PFSK-1 (cell line): ENCODE results near the gene STARD7.

Source experiments
- FOXP2 ChIP-seq: optimal IDR thresholded peaks from 2 replicates; pipeline ENCODE3; 2011; ENCODE audit warnings: borderline replicate concordance, control low read depth, inconsistent platforms; ENCODE audit not compliant: insufficient read depth; ENCODE audit errors: extremely low read length, extremely low read depth
- POLR2AphosphoS5 ChIP-seq: IDR thresholded peaks from 2 replicates; pipeline ENCODE4 v1.6.1; 2012; ENCODE audit warnings: low read depth, mild to moderate bottlenecking, control low read depth, low read length, moderate library complexity
- TAF1 ChIP-seq: IDR thresholded peaks from 2 replicates; pipeline ENCODE4 v1.6.1; 2012; ENCODE audit warnings: low read length, control low read depth, borderline replicate concordance; ENCODE audit not compliant: insufficient read depth

GRCh38 chr2:96142217-96143113 lies 66.2 kb downstream of the STARD7 start:
- TF ChIP-seq TAF1, result no peak
- TF ChIP-seq FOXP2, result no peak
- no peak for TF ChIP-seq POLR2AphosphoS5
